Measurements from ENCODE around the gene PIEZO2. TPM values are rescaled to one million over a fixed set of nuclear protein-coding genes. Genes with fewer than 3 reads are reported as not detected.

Gene PIEZO2
- total RNA-seq, 6 donors from 2014 or later, result 6.5 to 37.7 (median 7.8) TPM

GRCh38 chr18:11009147-11009546, 140.2 kb downstream of the PIEZO2 start:
- WGBS, 2 donors, result 91 to 95% methylated on average over 6 of the region's 6 CpGs
- no peaks in the 10 kb centered on the region for H3K9me3 ChIP-seq
- H3K27me3 ChIP-seq, result no peaks in the 10 kb centered on the region
- DNase-seq (no peak), ATAC-seq (ENCODE audit: low FRiP score in 2 of 2) (no peak)
- TF ChIP-seq CTCF (IDR thresholded peaks at IDR 0.05), result no peak
- no peak for TF ChIP-seq POLR2A (IDR thresholded peaks at IDR 0.05)
- TF ChIP-seq POLR2AphosphoS5 (IDR thresholded peaks at IDR 0.05), result no peak
- no peak for TF ChIP-seq EP300 (IDR thresholded peaks at IDR 0.05)
- no peaks in the 10 kb centered on the region for H3K4me1 ChIP-seq
- no peaks in the 10 kb centered on the region for H3K36me3 ChIP-seq
- no peak overlapping the region for H3K4me3 ChIP-seq
- no peak overlapping the region for H3K27ac ChIP-seq

GRCh38 chr18:11008505-11008904, 140.9 kb downstream of the PIEZO2 start:
- Histone ChIP-seq H3K9me3 (no peaks in the 10 kb centered on the region), H3K27me3 (no peaks in the 10 kb centered on the region), H3K4me3 (no peak overlapping the region), H3K36me3 (no peaks in the 10 kb centered on the region), H3K27ac (no peak overlapping the region), H3K4me1 (no peaks in the 10 kb centered on the region)
- TF ChIP-seq POLR2AphosphoS5 (IDR thresholded peaks at IDR 0.05) (no peak), CTCF (IDR thresholded peaks at IDR 0.05) (no peak), EP300 (IDR thresholded peaks at IDR 0.05) (no peak), POLR2A (IDR thresholded peaks at IDR 0.05) (no peak)
- ATAC-seq (ENCODE audit: low FRiP score in 2 of 2) (no peak), DNase-seq (no peak)
- WGBS, 2 donors, result 92 to 93% methylated on average over 3 of the region's 3 CpGs

GRCh38 chr18:11005528-11005927, 143.8 kb downstream of the PIEZO2 start:
- WGBS, 2 donors, result 79 to 87% methylated on average over 5 of the region's 5 CpGs
- TF ChIP-seq POLR2A (IDR thresholded peaks at IDR 0.05) (no peak), CTCF (IDR thresholded peaks at IDR 0.05) (no peak), EP300 (IDR thresholded peaks at IDR 0.05) (peak in 2 of 4 donors; percentile 21 to 56), POLR2AphosphoS5 (IDR thresholded peaks at IDR 0.05) (peak in 1 of 2 donors; percentile 46)
- ATAC-seq (ENCODE audit: low FRiP score in 2 of 2), result peak in 1 of 2 donors; percentile 74
- no peaks in the 10 kb centered on the region for H3K27me3 ChIP-seq
- H3K4me1 ChIP-seq, result no peaks in the 10 kb centered on the region
- DNase-seq, result no peak
- H3K4me3 ChIP-seq, result no peak overlapping the region
- no peaks in the 10 kb centered on the region for H3K36me3 ChIP-seq
- no peak overlapping the region for H3K27ac ChIP-seq
- H3K9me3 ChIP-seq, result no peaks in the 10 kb centered on the region

GRCh38 chr18:11004951-11005350, 144.4 kb downstream of the PIEZO2 start:
- no peak overlapping the region for H3K27ac ChIP-seq

More at GRCh38 chr18:11004951-11005350, 144.4 kb downstream of the PIEZO2 start:
- H3K9me3 ChIP-seq, result no peaks in the 10 kb centered on the region
- H3K27me3 ChIP-seq, result no peaks in the 10 kb centered on the region
- TF ChIP-seq POLR2AphosphoS5 (IDR thresholded peaks at IDR 0.05), result no peak
- TF ChIP-seq EP300 (IDR thresholded peaks at IDR 0.05), result no peak
- no peak for TF ChIP-seq POLR2A (IDR thresholded peaks at IDR 0.05)
- TF ChIP-seq CTCF (IDR thresholded peaks at IDR 0.05), result no peak
- H3K4me3 ChIP-seq, result no peak overlapping the region
- no peaks in the 10 kb centered on the region for H3K36me3 ChIP-seq
- ATAC-seq (ENCODE audit: low FRiP score in 2 of 2), result no peak
- H3K4me1 ChIP-seq, result no peaks in the 10 kb centered on the region
- no peak for DNase-seq

All from upper lobe of left lung (tissue), 6 donors.